HG02943 (cell line): ENCODE measurements around the gene EPHA8.

ENCODE experiments used
- ATAC-seq: cut with Tn5 transposase; IDR thresholded peaks from one replicate; pipeline ENCODE4 v1.9.1; 2021; ENCODE audit warnings: mild to moderate bottlenecking, low read depth, moderate library complexity; ENCODE audit not compliant: unreplicated experiment

EPHA8 gene

DNA sequence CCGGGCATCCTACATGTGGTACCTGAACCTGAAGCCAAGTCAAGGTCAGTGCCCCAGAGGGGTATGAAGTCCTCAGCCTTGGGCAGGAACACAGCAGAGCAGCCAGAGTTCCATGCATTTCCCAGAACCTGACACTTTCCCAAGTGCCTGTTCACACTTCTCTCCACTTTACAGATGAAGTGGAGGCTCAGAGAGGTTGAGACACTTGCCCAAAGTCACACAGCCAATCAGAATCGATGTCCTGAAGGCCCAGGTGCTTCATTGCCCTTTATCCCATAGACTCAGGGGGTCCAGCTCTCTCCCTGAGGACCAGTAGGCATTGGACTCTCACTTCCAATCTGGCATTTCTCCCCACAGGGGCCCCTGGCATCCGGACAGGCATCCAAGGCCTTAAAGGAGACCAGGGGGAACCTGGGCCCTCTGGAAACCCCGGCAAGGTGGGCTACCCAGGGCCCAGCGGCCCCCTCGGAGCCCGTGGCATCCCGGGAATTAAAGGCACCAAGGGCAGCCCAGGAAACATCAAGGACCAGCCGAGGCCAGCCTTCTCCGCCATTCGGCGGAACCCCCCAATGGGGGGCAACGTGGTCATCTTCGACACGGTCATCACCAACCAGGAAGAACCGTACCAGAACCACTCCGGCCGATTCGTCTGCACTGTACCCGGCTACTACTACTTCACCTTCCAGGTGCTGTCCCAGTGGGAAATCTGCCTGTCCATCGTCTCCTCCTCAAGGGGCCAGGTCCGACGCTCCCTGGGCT is 75.4 kb downstream of the EPHA8 start:
- no peak for ATAC-seq

DNA sequence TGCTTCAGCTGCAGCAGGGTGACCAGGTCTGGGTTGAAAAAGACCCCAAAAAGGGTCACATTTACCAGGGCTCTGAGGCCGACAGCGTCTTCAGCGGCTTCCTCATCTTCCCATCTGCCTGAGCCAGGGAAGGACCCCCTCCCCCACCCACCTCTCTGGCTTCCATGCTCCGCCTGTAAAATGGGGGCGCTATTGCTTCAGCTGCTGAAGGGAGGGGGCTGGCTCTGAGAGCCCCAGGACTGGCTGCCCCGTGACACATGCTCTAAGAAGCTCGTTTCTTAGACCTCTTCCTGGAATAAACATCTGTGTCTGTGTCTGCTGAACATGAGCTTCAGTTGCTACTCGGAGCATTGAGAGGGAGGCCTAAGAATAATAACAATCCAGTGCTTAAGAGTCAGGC is 76.0 kb downstream of the EPHA8 start:
- ATAC-seq: no peak

DNA sequence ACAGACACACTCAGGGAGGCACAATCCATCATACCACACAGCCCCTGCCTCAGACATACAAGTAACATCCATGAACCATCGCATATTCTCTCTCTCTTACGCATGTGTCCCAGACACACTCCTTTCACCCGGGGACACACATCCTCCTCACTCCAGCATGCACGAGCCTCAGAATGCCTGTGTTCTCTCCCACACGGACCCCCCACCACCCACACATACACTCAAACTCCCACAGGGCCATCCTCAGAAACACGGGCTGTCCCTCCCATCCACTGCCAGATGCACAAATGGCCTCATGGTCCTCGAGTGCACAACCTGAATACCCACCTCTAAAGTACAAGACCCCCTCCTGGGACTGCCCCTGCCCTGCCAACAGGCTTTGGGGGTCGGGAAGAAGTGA is 78.0 kb downstream of the EPHA8 start:
- ATAC-seq: no peak

DNA sequence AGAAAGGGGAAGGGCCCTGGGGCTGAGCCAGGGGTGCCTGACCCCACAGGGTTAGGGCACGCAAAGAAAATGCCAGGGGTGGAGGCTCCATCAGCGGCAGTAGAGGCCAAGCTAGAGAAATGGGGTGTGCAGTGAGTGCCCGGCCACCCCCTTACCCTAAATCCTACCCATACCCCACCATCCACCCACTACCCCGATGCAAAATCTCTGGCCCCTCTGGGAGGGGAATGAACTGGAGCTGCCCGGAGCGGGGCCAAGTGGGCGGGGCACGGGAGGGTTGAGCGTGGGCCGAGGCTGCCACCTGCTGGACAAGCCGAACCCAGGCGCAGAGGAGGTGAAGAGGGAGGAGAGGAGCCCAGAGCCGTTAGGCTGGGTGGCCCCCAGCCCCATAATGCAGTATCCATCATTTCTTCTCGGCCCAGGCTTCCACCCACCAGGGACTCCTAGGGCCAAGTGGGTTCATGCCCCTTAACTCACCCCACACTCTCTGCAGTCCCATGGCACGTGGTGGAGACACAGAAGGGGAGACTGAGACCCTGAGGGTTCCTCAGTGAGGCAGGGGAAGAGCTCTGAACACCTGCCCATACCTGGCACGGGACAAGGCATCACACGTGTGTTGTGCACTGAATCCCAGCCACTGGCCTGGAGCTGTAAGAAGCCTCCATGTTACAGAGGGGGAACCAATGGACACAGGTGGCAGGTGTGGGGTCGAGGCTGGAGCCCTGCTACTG is 78.8 kb downstream of the EPHA8 start:
- no peak for ATAC-seq

DNA sequence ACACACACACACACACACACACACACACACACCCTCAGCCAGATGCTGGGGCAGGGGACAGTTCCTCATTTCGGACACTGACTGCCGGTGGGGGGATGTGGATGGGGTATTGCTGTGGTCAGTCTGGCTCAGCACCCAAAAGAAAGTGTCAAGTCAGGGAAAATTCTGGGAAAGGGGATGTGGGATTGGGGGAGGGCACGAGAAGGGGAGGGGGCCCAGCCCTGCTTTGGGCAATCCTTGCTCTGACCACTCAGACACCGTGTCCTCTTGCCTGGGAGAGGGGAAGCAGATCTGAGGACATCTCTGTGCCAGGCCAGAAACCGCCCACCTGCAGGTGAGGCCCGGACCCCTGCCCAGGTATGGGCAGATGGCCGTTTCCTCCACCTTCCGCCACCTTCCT is 80.1 kb downstream of the EPHA8 start, which contains the start of gene C1QC:
C1QC (plus strand) TSS at position 253 of the 400 bp plus-strand sequence. CDS start 391 bp downstream, outside the sequence.
- no peak for ATAC-seq

DNA sequence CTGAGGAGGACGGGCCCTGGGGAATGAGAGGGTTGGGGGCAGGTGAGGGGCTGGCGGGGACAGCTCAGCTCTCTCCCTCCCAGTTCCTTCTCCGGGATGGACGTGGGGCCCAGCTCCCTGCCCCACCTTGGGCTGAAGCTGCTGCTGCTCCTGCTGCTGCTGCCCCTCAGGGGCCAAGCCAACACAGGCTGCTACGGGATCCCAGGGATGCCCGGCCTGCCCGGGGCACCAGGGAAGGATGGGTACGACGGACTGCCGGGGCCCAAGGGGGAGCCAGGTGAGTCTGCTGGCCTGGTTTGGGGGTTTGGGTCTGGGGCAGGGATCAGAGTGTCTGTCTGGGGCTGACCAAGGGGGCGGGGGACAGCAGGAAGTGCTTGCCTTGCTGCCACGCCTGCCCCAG is 80.6 kb downstream of the EPHA8 start:
- ATAC-seq: no peak

DNA sequence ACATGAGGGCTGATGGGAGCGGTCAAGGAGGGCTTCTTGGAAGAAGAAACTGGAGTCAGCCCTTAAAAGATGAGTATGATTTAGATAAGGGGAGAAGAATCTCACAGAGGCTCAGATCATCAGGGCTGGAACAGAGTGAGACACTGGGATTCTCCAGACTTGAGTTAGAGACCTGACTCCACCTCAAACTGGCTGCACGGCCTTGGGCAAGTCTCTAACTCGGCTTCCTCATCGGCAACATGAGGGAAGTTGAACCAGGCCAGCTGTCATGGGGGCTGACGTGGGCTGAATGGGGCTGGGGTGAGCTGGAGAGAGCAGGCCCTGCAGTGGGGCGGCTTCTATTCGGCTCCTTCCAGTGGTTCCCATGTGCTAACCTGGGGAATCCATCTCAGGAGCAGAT is 82.6 kb downstream of the EPHA8 start:
- ATAC-seq: no peak

DNA sequence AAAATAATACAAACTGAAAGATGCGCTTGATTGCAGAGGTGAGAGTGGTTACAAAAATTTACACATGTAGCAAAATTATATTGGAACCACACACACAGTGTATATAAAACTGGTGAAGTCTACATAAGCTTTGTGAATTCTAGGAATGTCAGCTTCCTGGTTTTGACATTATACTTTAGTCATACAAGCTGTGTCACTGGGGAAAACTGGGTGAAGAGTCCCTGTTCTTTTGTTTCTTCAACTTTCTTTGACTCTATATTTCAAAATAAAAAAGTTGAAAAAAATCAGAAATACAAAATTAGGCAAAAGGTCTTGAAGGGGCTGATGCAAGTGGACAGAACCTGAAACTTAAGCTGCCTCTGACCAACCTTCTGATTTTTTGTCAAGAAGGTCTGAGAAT is 83.1 kb downstream of the EPHA8 start:
- ATAC-seq: no peak

DNA sequence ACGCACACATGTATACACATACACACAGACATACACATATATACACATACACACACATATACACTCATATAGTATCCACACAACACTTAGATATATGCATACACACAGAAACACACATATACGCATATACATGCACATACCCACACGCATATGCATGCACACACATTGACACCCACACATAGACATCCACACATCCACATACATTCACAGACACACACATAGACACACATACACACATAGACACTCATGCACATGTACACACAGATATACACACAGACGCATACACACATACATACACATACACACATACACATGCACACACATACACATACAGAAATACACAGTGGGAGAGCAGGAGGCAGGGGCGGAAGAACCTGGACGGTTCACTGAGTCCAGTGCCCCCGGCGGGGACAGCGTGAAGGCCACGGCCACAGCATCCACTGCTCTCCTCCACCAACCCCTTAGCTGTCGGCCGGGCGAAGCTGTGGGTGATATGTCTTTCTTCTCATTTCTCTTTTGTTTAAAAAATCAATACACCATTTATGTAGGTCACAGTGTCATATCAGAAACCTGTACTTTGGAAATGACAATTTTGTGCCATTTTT is 86.9 kb downstream of the EPHA8 start:
- ATAC-seq: no peak

DNA sequence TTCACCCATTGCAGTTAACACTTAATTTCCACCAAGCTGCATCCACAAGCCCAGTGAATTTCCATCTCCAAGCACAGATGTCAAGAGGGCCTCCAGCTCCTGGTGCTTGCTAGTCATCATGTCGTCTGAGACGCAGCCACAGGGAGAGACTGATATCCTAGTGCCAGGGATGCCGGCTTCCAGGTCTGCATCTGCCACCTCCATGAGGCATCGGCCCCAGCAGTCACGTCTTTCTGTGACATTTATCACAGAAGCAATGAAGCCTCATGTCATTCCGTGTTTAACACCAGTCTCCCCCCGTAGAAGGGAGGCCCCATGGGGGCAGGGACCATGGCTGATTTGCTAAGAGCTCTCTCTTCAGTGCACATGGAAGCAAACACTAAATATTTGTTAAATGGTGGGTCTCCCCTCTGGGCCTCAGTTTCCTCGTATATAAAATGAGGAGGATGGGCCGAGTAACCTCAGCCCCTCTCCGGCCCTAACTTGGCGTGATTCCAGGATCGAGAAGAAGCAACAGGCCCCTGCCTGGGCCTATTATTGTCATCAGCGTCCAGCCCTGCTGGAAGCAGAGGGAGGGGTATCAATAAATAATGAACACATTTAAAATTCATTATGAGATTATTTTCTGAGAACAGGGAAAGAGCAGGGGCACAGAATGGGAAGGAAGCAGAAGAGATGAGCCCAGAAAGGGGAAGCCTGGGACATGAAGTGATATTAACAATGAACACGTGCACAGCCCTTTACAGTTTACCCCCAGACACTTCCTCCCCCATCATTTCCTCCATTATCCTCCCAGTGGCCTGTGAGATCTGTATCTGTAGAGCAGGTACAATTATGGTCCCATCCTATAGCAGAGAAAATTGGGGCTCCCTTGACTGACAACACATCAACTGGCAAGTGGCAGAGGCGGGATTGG is 88.9 kb downstream of the EPHA8 start:
- no peak for ATAC-seq

DNA sequence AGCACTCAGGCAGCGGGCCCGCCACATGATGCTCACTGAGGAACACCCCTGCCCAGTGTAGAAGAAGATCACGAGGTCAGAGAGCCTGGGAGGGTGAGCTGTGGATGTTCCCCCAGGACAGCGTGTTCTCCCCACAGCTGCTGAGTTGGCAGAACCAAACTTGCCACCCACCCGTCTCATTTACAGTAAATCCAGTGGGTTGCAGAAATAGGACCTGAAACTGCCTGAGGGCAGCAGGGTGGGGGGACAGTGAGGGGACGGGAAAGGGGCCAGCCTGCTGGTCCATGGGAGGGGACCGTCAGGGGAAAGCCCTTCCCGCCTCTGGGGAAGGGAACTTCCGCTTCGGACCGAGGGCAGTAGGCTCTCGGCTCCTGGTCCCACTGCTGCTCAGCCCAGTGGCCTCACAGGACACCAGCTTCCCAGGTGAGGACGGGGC is 89.6 kb downstream of the EPHA8 start, which contains the start of gene C1QB:
C1QB (plus strand) TSS at position 356 of the 436 bp plus-strand sequence. CDS start 6,227 bp downstream, outside the sequence.
- ATAC-seq: no peak
